Measurements from ENCODE around the gene FKRP. TPM values are rescaled to one million over a fixed set of nuclear protein-coding genes. Genes with fewer than 3 reads are reported as not detected.
A peak's percentile ranks its signal among the peaks of the same experiment; 100 is the strongest.

FKRP gene, protein sequence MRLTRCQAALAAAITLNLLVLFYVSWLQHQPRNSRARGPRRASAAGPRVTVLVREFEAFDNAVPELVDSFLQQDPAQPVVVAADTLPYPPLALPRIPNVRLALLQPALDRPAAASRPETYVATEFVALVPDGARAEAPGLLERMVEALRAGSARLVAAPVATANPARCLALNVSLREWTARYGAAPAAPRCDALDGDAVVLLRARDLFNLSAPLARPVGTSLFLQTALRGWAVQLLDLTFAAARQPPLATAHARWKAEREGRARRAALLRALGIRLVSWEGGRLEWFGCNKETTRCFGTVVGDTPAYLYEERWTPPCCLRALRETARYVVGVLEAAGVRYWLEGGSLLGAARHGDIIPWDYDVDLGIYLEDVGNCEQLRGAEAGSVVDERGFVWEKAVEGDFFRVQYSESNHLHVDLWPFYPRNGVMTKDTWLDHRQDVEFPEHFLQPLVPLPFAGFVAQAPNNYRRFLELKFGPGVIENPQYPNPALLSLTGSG
- total RNA-seq = 34.3 to 40.6 TPM (median 37.0 TPM) in 3 replicates

DNA sequence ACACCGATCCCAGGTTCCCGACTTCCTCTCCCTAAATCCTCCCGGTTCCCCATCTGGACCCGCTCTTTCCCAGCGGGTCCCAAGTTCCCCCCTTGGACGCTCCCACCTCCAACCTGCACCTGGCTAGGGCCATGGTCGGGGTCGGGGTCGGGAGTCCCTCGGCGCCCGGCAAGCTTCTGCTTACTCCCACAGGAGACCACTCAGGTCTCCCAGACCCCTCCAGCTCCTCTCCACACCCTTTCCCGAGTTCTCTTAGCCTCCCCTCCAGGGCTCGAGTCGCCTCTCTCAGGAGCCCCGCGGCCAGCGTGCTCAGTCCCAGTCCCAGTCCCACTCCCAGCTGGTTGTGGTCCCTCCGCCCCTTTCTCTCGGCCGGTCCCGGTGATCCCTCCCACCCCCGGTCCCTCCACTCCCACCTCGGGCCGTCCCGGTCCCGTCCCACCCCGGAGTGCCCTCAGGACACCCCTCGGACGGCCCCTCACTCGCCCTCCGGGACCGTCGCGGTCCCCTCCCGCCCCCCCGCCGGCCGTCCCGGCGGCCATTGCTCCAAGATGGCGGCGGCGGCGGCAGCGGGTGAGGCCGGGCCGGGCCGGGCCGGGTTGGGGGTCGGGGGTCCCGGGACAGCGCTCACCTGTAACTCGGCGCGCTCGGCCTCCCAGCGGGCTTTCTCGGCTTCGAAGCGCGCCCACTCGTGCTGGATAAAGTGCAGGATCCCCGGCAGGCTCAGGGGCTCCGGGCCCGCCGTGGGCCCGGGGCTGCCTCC is at the start of gene FKRP:
TSS of gene FKRP (plus strand) at position 537 of the 760 bp plus-strand sequence. CDS start 9,394 bp downstream, outside the sequence.
- peaks cover 23% of the 10 kb centered on the region for H3K4me1 Mint-ChIP-seq
- H3K9me3 Mint-ChIP-seq = no peaks in the 10 kb centered on the region
- H3K27me3 Mint-ChIP-seq (ENCODE audit: low read depth) = no peaks in the 10 kb centered on the region

DNA sequence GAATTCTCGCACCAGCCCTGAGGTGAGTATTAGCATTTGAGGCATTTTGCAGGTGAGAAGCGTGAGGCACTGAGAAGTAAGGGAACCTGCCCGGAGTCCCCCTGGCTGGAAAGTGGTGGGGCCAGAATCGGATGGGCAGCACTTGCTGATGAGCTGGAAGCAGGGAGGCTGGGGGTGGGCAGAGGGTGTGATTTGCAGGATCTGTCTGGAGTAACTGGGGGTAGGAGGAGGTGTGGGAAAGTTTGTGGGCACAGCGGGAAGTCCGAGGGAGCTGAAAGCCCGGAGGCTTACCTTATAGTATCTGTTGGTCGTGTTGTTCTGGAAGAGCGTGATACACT is 49.0 kb upstream of the FKRP start:
- Mint-ChIP-seq H3K27ac (peak overlapping the region; percentile 66), H3K36me3 (peaks cover 54% of the 10 kb centered on the region), H3K27me3 (ENCODE audit: low read depth) (no peaks in the 10 kb centered on the region), H3K4me1 (peaks cover 3% of the 10 kb centered on the region), H3K4me3 (no peak overlapping the region), H3K9me3 (peaks cover 7% of the 10 kb centered on the region)
- no peak for DNase-seq (ENCODE audit: low spot score in 2 of 2, unreplicated experiment in 2 of 2)
- TF ChIP-seq, protein P1, sequence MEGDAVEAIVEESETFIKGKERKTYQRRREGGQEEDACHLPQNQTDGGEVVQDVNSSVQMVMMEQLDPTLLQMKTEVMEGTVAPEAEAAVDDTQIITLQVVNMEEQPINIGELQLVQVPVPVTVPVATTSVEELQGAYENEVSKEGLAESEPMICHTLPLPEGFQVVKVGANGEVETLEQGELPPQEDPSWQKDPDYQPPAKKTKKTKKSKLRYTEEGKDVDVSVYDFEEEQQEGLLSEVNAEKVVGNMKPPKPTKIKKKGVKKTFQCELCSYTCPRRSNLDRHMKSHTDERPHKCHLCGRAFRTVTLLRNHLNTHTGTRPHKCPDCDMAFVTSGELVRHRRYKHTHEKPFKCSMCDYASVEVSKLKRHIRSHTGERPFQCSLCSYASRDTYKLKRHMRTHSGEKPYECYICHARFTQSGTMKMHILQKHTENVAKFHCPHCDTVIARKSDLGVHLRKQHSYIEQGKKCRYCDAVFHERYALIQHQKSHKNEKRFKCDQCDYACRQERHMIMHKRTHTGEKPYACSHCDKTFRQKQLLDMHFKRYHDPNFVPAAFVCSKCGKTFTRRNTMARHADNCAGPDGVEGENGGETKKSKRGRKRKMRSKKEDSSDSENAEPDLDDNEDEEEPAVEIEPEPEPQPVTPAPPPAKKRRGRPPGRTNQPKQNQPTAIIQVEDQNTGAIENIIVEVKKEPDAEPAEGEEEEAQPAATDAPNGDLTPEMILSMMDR (IDR thresholded peaks at IDR 0.05; ENCODE audit: unreplicated experiment) = no peak

More for the DNA sequence above, at the start of gene FKRP:
- no peak for DNase-seq (ENCODE audit: low spot score in 2 of 2, unreplicated experiment in 2 of 2)
- Mint-ChIP-seq H3K27ac (peak within 1 kb of the TSS; percentile 89), H3K4me3 (peak within 1 kb of the TSS; percentile 96), H3K36me3 (peaks cover 4% of the 10 kb centered on the region)
- TF ChIP-seq, protein P1 (IDR thresholded peaks at IDR 0.05; ENCODE audit: unreplicated experiment) = no peak

DNA sequence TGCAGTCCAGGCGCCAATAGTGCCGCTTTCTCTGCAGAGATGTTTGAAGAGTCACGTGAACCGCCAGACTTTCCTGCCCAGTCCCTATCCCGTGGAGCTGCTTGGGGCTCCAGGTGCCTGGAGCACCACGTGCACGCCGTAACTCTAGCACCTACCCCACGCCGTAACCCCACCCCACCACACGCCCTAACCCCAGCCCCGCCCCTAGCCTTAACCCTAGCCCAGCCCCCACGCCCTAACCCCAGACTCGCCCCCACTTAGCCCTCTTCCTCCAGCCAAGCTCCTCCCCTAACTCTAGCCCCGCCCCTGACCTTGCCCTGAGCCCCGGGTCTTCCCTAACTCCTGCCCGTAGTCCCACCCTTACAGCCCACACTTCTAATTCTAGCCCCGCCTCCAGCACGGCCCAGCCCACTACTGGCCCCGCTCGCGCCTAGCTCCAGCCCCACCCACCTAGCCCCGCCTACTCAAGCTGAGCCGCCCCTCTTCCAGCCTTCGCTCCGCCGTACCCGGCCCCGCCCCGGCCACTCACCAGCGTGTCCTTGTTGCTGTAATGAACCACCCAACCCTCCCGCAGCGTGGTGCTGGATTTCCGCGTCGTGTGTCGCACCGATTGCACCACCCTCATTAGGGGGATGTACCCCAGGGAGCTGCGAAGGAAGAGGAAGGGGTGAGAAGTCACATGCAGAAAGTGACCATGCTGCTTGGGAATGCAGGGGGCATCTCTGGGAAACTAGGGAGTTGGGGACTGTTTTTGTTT is 48.5 kb upstream of the FKRP start:
- Mint-ChIP-seq H3K27ac (peak overlapping the region; percentile 66), H3K9me3 (peaks cover 4% of the 10 kb centered on the region), H3K36me3 (peaks cover 48% of the 10 kb centered on the region), H3K4me3 (peak overlapping the region; percentile 26), H3K27me3 (ENCODE audit: low read depth) (no peaks in the 10 kb centered on the region), H3K4me1 (peaks cover 3% of the 10 kb centered on the region)
- DNase-seq (ENCODE audit: low spot score in 2 of 2, unreplicated experiment in 2 of 2) = peak; percentile 76 to 84
- TF ChIP-seq, protein P1 (IDR thresholded peaks at IDR 0.05; ENCODE audit: unreplicated experiment) = no peak

DNA sequence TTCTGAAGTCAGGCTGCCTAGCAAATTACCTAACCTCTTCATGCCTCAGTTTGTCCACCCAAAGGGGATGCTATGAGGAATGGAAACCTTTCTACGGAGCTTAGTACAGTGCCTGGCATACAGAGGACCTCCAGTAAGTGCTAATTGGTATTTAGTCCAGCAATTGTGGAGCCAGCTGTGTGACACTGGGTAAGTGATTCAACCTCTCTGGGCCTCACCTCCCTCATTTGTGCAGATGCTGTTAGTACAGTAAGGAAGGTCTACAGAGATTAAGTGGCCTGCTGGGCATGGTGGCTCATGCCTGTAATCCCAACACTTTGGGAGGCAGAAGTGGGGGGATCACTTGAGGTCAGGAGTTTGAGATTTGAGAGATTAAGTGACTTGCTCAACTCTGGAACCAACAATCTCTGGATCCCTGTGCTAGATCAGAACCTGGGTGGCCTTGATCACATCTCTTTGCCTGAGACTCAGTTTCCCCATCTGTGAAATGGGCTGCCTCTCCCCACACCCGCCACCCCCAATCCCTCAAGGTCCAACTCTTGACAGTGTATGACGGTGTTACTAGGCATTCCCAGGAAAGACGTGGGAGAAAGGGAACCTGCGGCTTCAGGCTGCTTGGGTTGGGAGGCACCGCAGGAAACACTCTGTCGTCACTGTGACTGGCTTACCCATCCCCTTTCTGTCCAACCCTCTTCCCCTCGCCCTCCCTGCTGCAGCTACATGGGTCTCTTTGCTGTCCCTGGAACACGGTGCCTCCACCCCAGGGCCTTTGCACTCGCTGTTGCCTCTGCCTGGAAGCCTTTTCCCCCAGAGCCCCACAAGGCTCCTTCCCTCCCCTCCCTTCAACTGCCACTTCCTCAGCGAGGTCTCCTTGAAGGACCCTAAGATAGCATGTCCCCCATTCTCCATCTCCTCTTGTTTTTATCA is 47.2 kb upstream of the FKRP start:
- Mint-ChIP-seq H3K4me3 (no peak overlapping the region), H3K9me3 (no peaks in the 10 kb centered on the region), H3K27me3 (ENCODE audit: low read depth) (no peaks in the 10 kb centered on the region), H3K27ac (no peak overlapping the region), H3K36me3 (peaks cover 37% of the 10 kb centered on the region), H3K4me1 (peaks cover 3% of the 10 kb centered on the region)
- DNase-seq (ENCODE audit: low spot score in 2 of 2, unreplicated experiment in 2 of 2) = no peak
- TF ChIP-seq, protein P1 (IDR thresholded peaks at IDR 0.05; ENCODE audit: unreplicated experiment) = no peak
